Heart left ventricle (tissue), 16 donors: ENCODE measurements around the gene MALL. TPM values are rescaled to one million over a fixed set of nuclear protein-coding genes. Genes with fewer than 3 reads are reported as not detected.
"Not testable (repeated sequence)": the region's sequence is repeated elsewhere in the genome, so short reads cannot be mapped to it uniquely, and the experiment has no call there.

ENCODE experiments used
- ATAC-seq, 4 donors: fragments of 200-7000 bp; cut with Tn5 transposase; one replicate each; pipeline ENCODE4 v1.9.1; 2020 to 2022; ENCODE audit warnings: moderate library complexity in 4 of 4, mild to moderate bottlenecking in 3 of 4, moderate number of reproducible peaks in 1 of 4
- DNase-seq, 5 donors: peaks; one replicate each; pipeline ENCODE4 v3.0.0-alpha.2; 2020
- H3K27ac ChIP-seq, 12 donors: fragments of 200-600 bp; sonication (generic) in 4 of 12; one replicate each; pipeline versions ENCODE4 v1.5.0 to v1.8.0; 2016 to 2022; ENCODE audit warnings: mild to moderate bottlenecking in 2 of 12
- H3K27me3 ChIP-seq, 9 donors: fragments of 200-600 bp; sonication (generic) in 2 of 9; one replicate each; pipeline versions ENCODE4 v1.5.1 to v1.8.0; 2016 to 2022; ENCODE audit warnings: mild to moderate bottlenecking in 3 of 9
- H3K36me3 ChIP-seq, 9 donors: fragments of 200-600 bp; sonication (generic) in 2 of 9; one replicate each; pipeline versions ENCODE4 v1.5.0 to v1.8.0; 2018 to 2022; ENCODE audit warnings: mild to moderate bottlenecking in 2 of 9
- H3K4me1 ChIP-seq, 12 donors: fragments of 200-600 bp; sonication (generic) in 4 of 12; one replicate each; pipeline versions ENCODE4 v1.5.0 to v1.8.0; 2016 to 2022; ENCODE audit warnings: mild to moderate bottlenecking in 3 of 12
- H3K4me3 ChIP-seq, 12 donors: fragments of 200-600 bp; sonication (generic) in 4 of 12; one replicate each; pipeline versions ENCODE4 v1.5.0 to v1.8.0; 2017 to 2022; ENCODE audit warnings: mild to moderate bottlenecking in 9 of 12, moderate library complexity in 4 of 12
- H3K9me3 ChIP-seq, 12 donors: fragments of 200-600 bp; sonication (generic) in 4 of 12; one replicate each; pipeline versions ENCODE4 v1.5.0 to v1.8.0; 2016 to 2022; ENCODE audit warnings: mild to moderate bottlenecking in 1 of 12
- POLR2A ChIP-seq, 2 donors: fragments of 450-650 bp; IDR thresholded peaks; one replicate each; pipeline ENCODE4 v1.6.1; 2017; ENCODE audit warnings: antibody characterized with exemption in 2 of 2, mild to moderate bottlenecking in 2 of 2, moderate library complexity in 2 of 2
- WGBS, 4 donors: extraction: QIAGEN DNeasy Blood & Tissue Kit in 2 of 4; methylation state at CpG; one replicate each; pipeline versions ENCODE4 v1.1.5 to v1.1.7; 2013 to 2018; 5-methylcytosine and 5-hydroxymethylcytosine counted together
- intact Hi-C, 10 donors: fragments of 100-400 bp; cut with DNase I; formaldehyde crosslinking; loops; one replicate each; pipeline versions ENCODE4 v1.11.1 to v1.14.2; 2022
- polyA plus RNA-seq, 2 donors: library from polyadenylated mRNA; stranded (reverse); fragments of 200-250 nt; gene quantifications; one replicate each; pipeline ENCODE4 v1.2.3, GENCODE V29; 2013
- total RNA-seq, 9 donors: library from RNA; depleted of rRNA in 2 of 9; stranded (reverse); fragments of >200 nt in 2 of 9; fragmentation: NEBNext Ultra II Directional in 3 of 9; extraction: Animal tissue kit (Norgen Biotek cat#: 25700) in 3 of 9; gene quantifications; one replicate each; pipeline versions ENCODE4 v1.1.0 to v1.2.4, GENCODE V29; 2016 to 2023
- TF ChIP-seq, protein P1 (sequence below), 12 donors: fragments of 200-600 bp; sonication (generic) in 4 of 12; IDR thresholded peaks; one replicate each; pipeline versions ENCODE4 v1.5.0 to v1.8.0; 2018 to 2022; ENCODE audit warnings: antibody characterized with exemption in 12 of 12, mild to moderate bottlenecking in 5 of 12
- donor health status: ischemic (EF 13 %, LVEDD 7.1; RV severe dilation, severe dysfunction).
- donor health status: healthy with polysubstance abuse.
- donor health status: DM: no; HTN: yes; CAD: no.
- donor health status: DM: no; HTN: no; CAD: no.
- donor health status: ischemic (EF 25% LVEDD 6.9; RV normal size, moderate dysfunction).
- donor health status: ischemic (EF 25% LVEDD 5.7; RV mildly dilated, moderate dysfunction).
- donor health status: healthy.
- donor health status: DM: yes; HTN: yes; CAD: no.
- donor health status: ischemic (EF 35%, LVEDD 5.7; RV mildly dilated, moderate dysfunction).
- donor health status: nonischemic (EF 11% LVEDD 7.7; RV severe dilation, severe dysfunction).
- donor health status: DM: yes; HTN: yes; CAD: no.
- donor health status: PGD.
- donor health status: ischemic (EF 29% LVEDD 5.4; RV normal size, mild dysfunction).
- donor health status: nonischemic (EF 23%, LVEDD 6.1; RV moderate dilation, normal function).

The MALL gene
- total and polyA plus RNA-seq, 11 donors: 6.9 to 36.7 (median 14.1) TPM

DNA sequence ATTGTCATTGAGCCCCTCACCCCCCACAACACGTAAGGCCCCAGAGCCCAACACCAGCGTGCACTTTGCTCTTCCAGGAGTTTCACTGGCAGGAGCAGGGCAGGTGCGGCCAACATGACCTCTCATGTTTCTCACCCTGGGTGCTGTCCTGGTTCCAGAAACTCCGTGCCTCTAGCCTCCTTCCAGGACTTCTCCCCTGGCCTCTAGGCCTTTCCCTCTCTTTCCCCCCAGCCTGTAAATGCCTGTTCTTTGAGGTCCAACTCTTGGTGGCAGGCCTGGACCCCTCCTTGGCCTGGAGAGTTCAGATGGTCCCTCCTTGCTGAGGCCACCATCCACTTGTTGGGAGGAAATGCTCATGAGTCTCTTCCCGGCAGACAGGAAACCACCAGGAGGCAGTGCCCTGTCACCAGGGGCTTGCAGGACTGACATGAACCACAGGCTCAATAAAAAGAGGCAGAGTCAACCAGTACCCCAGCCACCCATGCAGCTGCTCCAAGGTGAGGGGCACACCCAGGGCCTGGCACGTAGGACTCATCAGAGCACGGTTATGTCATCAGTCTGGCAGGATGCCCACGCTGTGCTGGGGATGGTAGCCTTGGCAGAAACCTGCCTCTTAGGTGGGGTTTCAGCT lies 1.5 kb downstream of the MALL start:
- TF ChIP-seq POLR2A (IDR thresholded peaks at IDR 0.05): no peak
- TF ChIP-seq, protein P1, sequence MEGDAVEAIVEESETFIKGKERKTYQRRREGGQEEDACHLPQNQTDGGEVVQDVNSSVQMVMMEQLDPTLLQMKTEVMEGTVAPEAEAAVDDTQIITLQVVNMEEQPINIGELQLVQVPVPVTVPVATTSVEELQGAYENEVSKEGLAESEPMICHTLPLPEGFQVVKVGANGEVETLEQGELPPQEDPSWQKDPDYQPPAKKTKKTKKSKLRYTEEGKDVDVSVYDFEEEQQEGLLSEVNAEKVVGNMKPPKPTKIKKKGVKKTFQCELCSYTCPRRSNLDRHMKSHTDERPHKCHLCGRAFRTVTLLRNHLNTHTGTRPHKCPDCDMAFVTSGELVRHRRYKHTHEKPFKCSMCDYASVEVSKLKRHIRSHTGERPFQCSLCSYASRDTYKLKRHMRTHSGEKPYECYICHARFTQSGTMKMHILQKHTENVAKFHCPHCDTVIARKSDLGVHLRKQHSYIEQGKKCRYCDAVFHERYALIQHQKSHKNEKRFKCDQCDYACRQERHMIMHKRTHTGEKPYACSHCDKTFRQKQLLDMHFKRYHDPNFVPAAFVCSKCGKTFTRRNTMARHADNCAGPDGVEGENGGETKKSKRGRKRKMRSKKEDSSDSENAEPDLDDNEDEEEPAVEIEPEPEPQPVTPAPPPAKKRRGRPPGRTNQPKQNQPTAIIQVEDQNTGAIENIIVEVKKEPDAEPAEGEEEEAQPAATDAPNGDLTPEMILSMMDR (IDR thresholded peaks at IDR 0.05): peak in 6 of 12 donors; percentile 14 to 44 (median 24)
- ATAC-seq: peak in 3 of 4 donors; percentile 18 to 46 (median 23)
- Histone ChIP-seq H3K36me3 (no peaks in the 10 kb centered on the region), H3K9me3 (peaks cover 0 to 6% (median 0%) of the 10 kb centered on the region in 12 donors), H3K4me3 (peak overlapping the region in 11 of 12 donors; percentile 42 to 69 (median 56)), H3K4me1 (peaks cover 0 to 35% (median 14%) of the 10 kb centered on the region in 12 donors), H3K27me3 (peaks cover 0 to 27% (median 17%) of the 10 kb centered on the region in 9 donors), H3K27ac (peak overlapping the region; percentile 23 to 88 (median 84))
- WGBS, 4 donors: 60 to 71% (median 65%) methylated on average over 8 of the region's 8 CpGs
- DNase-seq: peak in 3 of 5 donors; percentile 53 to 65 (median 65)
- intact Hi-C loops: loop anchor here in 2 of 10 donors (2.0 kb wide), 1 partner anchor 43 kb away; no protein-coding TSS in a partner anchor

DNA sequence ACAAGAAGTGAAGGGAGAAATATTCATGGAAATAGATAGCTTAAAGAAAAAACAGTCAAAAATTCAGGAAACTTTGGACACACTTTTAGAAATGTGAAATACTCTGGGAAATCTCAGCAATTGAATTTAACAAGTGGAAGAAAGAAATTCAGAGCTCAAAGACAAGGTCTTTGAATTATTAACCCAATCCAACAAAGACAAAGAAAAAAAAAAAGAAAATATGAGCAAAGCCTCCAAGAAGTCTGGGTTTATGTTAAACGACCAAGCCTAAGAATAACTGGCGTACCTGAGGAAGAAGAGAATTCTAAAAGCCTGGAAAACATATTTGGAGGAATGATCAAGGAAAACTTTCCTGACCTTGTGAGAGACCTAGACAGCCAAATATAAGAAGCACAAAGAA lies 7.3 kb downstream of the MALL start:
- H3K4me3 ChIP-seq, H3K9me3 ChIP-seq, H3K27ac ChIP-seq, H3K36me3 ChIP-seq, ATAC-seq, H3K27me3 ChIP-seq, intact Hi-C loops, DNase-seq: not testable (repeated sequence)
- 89 to 94% (median 91%) methylated on average over 2 of the region's 2 CpGs for WGBS, 4 donors
- peaks cover 0 to 35% (median 7%) of the 10 kb centered on the region in 12 donors for H3K4me1 ChIP-seq

DNA sequence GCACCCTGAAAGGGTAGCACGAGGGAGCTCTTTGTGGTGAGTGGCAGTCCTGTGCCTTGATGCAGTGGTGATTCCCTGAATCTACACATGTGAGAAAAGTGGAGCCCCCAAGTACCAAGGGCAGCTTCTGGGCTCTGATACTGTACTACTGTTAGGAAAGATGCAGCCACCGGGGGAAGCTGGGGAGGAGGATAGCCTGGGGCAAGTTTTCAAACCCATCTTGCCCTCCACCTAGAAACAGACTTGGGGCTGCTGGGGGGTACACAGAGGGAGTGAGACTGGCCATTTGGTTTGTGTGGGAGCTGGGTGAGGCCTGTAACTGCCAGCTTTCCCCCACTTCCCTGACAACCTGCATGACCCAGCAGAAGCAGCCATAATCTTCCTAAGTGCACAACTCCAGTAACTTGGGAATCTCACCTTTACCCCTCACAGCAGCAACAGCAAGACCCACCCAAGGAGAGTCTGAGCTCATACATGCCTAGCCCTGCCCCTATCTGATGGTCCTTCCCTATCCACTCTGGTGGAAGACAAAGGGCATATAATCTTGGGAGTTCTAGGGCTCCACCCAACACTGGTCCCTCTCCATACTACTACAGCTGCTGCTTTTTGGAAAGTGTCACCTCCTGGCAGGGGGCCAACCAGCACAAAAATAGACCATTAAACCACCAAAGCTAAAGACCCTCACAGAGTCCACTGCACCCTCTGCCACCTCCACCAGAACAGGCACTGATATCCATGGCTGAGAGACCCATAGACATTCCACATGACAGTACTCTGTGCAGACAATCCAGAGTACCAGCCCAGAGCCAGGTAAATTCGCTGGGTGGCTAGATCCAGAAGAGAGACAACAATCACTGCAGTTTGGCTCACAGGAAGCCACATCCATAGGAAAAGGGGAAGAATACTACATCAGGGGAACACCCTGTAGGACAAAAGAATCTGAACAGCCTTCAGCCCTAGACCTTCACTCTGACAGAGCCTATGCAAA lies 8.2 kb downstream of the MALL start:
- H3K4me1 ChIP-seq: peaks cover 0 to 42% (median 10%) of the 10 kb centered on the region in 12 donors

DNA sequence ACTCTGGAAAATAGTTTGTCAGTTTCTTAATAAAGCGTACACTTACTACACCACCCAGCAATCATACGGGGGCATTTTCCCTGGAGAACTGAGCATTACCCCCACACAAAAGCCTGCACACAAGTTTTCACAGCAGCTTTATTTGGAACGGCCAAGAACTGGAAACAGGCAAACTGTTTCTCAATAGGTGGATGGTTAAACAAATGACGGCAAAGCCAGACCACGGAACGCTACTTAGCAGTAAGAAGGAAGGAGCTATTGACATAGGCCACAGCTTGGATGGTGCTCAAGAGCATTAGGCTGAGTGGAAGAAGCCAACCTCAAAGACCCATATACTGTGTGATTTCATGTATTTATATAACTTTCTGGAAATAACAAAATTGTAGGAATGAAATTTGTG lies 9.0 kb downstream of the MALL start:
- intact Hi-C loops: loop anchor here in 1 of 10 donors (1.0 to 2.0 kb wide), 2 partner anchors 9 to 32 kb away; partner anchors contain the start of gene MALL
- Histone ChIP-seq H3K27ac (peak overlapping the region in 4 of 12 donors; percentile 14 to 34 (median 33)), H3K27me3 (no peaks in the 10 kb centered on the region), H3K9me3 (peaks cover 0 to 6% (median 0%) of the 10 kb centered on the region in 12 donors), H3K4me1 (peaks cover 0 to 49% (median 16%) of the 10 kb centered on the region in 12 donors), H3K4me3 (no peak overlapping the region), H3K36me3 (peaks cover 0 to 4% (median 0%) of the 10 kb centered on the region in 9 donors)
- peak in 1 of 4 donors; percentile 38 for ATAC-seq
- WGBS, 4 donors: 59 to 72% (median 71%) methylated on average over 6 of the region's 6 CpGs
- no peak for DNase-seq
- no peak for TF ChIP-seq POLR2A (IDR thresholded peaks at IDR 0.05)
- TF ChIP-seq, protein P1 (IDR thresholded peaks at IDR 0.05): no peak

More for the DNA sequence above, 8.2 kb downstream of the MALL start:
- intact Hi-C loops: loop anchor here in 1 of 10 donors (2.0 kb wide), 1 partner anchor 31 kb away; no protein-coding TSS in a partner anchor
- H3K4me3 ChIP-seq: no peak overlapping the region
- 80 to 90% (median 88%) methylated on average over 3 of the region's 3 CpGs for WGBS, 4 donors
- DNase-seq (no peak), ATAC-seq (peak in 1 of 4 donors; percentile 47)
- H3K9me3 ChIP-seq: peaks cover 0 to 6% (median 0%) of the 10 kb centered on the region in 12 donors
- H3K27me3 ChIP-seq: no peaks in the 10 kb centered on the region
- peak overlapping the region in 7 of 12 donors; percentile 5 to 34 (median 32) for H3K27ac ChIP-seq
- TF ChIP-seq POLR2A (IDR thresholded peaks at IDR 0.05): no peak
- TF ChIP-seq, protein P1 (IDR thresholded peaks at IDR 0.05): no peak
- H3K36me3 ChIP-seq: peaks cover 0 to 4% (median 0%) of the 10 kb centered on the region in 9 donors
